ENCODE measurements around the gene ARIH1. TPM values are rescaled to one million over a fixed set of nuclear protein-coding genes. Genes with fewer than 3 reads are reported as not detected.

The ARIH1 gene
- total and polyA plus RNA-seq, 4 donors: 67.6 to 179 (median 108) TPM

DNA sequence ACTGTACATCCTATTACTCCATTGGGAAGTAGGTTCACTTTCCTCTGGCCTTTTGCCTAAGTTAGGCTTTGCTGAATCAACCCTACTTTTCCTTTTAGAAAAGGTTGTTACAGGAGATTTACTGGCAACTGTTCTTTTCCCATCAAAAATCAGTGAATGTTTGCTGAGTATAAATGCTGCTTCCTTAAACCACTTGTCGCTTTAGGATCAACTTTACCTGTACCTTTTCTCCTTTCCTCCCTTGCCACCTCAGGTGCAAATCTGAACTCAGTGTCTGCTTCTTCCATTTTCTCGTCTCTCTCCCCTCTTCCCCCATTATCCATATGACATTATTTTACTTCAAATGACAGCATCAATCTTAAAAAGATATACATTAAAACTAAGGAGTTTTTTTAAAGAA, 110.9 kb downstream of the ARIH1 start:
- DNase-seq (ENCODE audit: low read depth in 4 of 6, low spot score in 6 of 6): no peak
- no peaks in the 10 kb centered on the region for H3K27me3 ChIP-seq (ENCODE audit: control insufficient read depth, insufficient read depth, low read length)
- H3K36me3 ChIP-seq (ENCODE audit: control insufficient read depth, insufficient read depth, low read length): no peaks in the 10 kb centered on the region
- H3K27ac ChIP-seq (ENCODE audit: low read depth, low read length): no peak overlapping the region
- no peaks in the 10 kb centered on the region for H3K9me3 ChIP-seq (ENCODE audit: control insufficient read depth, insufficient read depth, low read length)
- WGBS (ENCODE audit: insufficient coverage): 100% methylated on average over 1 of the region's 2 CpGs
- no peak overlapping the region for H3K4me3 ChIP-seq (ENCODE audit: low read depth, low read length)
- no peaks in the 10 kb centered on the region for H3K4me1 ChIP-seq (ENCODE audit: control insufficient read depth, insufficient read depth, low read length)

DNA sequence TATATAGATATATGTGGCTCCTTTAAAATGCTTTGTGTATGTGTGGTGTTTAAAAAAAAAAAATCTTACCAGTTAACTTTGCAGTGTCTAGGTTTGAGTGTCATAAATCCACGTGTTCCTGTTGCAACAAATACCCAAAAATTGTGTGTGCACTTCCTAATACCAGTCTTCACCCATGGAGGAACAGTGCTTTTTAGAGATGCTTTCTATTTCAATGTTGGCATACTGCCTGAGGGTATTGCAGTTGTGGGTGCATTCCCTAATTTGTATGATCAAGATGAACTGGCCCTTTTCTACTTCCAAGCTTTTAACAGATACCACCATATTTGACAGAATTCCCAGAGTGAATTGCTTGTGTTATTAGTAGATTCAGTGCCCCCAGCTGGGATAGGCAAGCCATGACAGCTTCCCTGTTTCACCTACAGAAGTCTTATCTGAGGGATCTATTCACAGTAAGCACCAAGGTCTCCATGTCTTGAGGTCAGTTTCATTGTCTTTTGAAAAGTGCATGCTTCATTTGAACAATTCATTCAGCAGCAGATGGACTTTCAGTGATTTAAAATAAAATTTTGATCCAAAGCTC, 111.4 kb downstream of the ARIH1 start:
- Histone ChIP-seq H3K4me3 (ENCODE audit: low read depth, low read length) (no peak overlapping the region), H3K4me1 (ENCODE audit: control insufficient read depth, insufficient read depth, low read length) (no peaks in the 10 kb centered on the region), H3K36me3 (ENCODE audit: control insufficient read depth, insufficient read depth, low read length) (no peaks in the 10 kb centered on the region), H3K27ac (ENCODE audit: low read depth, low read length) (no peak overlapping the region), H3K27me3 (ENCODE audit: control insufficient read depth, insufficient read depth, low read length) (no peaks in the 10 kb centered on the region), H3K9me3 (ENCODE audit: control insufficient read depth, insufficient read depth, low read length) (no peaks in the 10 kb centered on the region)
- peak in 3 of 6 donors; percentile 6 to 29 (median 21) for DNase-seq (ENCODE audit: low read depth in 4 of 6, low spot score in 6 of 6)
- WGBS (ENCODE audit: insufficient coverage): no CpG with 5 or more reads among the region's 1 CpG

DNA sequence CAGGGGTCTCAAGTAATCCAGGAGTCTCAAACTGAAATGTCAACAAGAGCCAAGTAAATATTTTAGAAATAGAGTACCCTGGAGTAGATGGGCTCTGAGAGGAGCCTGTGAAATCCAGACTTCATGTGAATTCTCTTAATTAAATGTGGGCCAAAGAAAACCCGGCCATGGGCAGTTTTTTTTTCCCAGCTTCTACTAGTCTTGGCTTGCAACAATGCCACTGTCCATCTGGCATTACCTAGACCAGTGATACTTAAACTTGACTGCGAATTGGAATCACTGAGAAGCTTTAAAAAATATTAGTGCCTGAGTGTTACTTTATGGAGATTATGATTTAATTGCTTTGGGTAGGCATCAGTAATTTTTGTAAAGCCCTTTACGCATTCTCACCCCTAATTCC, 114.0 kb downstream of the ARIH1 start:
- no peaks in the 10 kb centered on the region for H3K4me1 ChIP-seq (ENCODE audit: control insufficient read depth, insufficient read depth, low read length)
- H3K27ac ChIP-seq (ENCODE audit: low read depth, low read length): no peak overlapping the region
- H3K27me3 ChIP-seq (ENCODE audit: control insufficient read depth, insufficient read depth, low read length): no peaks in the 10 kb centered on the region
- no peaks in the 10 kb centered on the region for H3K36me3 ChIP-seq (ENCODE audit: control insufficient read depth, insufficient read depth, low read length)
- 100% methylated on average over 1 of the region's 3 CpGs for WGBS (ENCODE audit: insufficient coverage)
- H3K4me3 ChIP-seq (ENCODE audit: low read depth, low read length): no peak overlapping the region
- no peaks in the 10 kb centered on the region for H3K9me3 ChIP-seq (ENCODE audit: control insufficient read depth, insufficient read depth, low read length)
- no peak for DNase-seq (ENCODE audit: low read depth in 4 of 6, low spot score in 6 of 6)

DNA sequence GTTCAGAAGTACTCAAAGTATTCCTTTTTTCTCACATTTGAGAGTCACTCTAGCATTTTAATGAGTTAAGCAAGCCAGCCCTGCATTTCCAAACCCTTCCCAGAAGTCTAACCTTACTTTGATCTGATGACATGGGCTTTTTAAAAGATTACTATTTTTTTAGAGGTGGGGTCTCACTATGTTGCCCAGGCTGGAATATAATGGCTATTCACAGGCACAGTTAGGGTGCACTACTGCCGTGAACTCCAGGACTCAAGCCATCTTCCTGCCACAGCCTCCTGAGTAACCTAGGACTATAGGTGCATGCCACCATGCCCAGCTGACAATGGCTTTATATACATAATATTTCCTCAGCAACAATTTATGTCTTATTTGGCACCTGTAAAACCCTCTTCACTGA, 116.3 kb downstream of the ARIH1 start:
- no peak for DNase-seq (ENCODE audit: low read depth in 4 of 6, low spot score in 6 of 6)
- H3K27ac ChIP-seq (ENCODE audit: low read depth, low read length): no peak overlapping the region
- H3K27me3 ChIP-seq (ENCODE audit: control insufficient read depth, insufficient read depth, low read length): no peaks in the 10 kb centered on the region
- H3K4me1 ChIP-seq (ENCODE audit: control insufficient read depth, insufficient read depth, low read length): no peaks in the 10 kb centered on the region
- H3K36me3 ChIP-seq (ENCODE audit: control insufficient read depth, insufficient read depth, low read length): no peaks in the 10 kb centered on the region
- no peak overlapping the region for H3K4me3 ChIP-seq (ENCODE audit: low read depth, low read length)
- WGBS (ENCODE audit: insufficient coverage): 90% methylated on average over 1 of the region's 1 CpG
- H3K9me3 ChIP-seq (ENCODE audit: control insufficient read depth, insufficient read depth, low read length): no peaks in the 10 kb centered on the region

DNA sequence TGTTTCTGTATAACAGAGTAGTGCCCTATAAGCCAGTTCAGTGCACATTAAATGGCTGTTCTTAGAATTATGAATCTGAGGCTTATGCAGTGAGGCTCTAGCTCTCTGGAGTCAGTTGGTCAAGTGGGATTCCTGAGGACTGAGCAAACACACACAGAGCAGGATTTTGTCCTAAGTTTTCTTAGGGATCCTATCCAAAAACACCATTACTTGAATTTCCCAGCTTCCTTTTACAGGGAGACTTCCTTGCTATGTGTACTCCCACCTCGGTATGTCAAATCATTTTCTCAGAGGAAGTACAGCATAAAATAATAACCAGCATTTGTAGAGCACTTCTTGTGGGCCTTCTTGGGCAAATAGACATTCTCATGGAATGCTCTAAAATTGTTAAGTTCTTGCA, 117.2 kb downstream of the ARIH1 start:
- Histone ChIP-seq H3K36me3 (ENCODE audit: control insufficient read depth, insufficient read depth, low read length) (no peaks in the 10 kb centered on the region), H3K4me1 (ENCODE audit: control insufficient read depth, insufficient read depth, low read length) (no peaks in the 10 kb centered on the region), H3K4me3 (ENCODE audit: low read depth, low read length) (no peak overlapping the region), H3K27me3 (ENCODE audit: control insufficient read depth, insufficient read depth, low read length) (no peaks in the 10 kb centered on the region), H3K27ac (ENCODE audit: low read depth, low read length) (no peak overlapping the region), H3K9me3 (ENCODE audit: control insufficient read depth, insufficient read depth, low read length) (no peaks in the 10 kb centered on the region)
- DNase-seq (ENCODE audit: low read depth in 4 of 6, low spot score in 6 of 6): no peak
- no CpG with 5 or more reads among the region's 1 CpG for WGBS (ENCODE audit: insufficient coverage)

DNA sequence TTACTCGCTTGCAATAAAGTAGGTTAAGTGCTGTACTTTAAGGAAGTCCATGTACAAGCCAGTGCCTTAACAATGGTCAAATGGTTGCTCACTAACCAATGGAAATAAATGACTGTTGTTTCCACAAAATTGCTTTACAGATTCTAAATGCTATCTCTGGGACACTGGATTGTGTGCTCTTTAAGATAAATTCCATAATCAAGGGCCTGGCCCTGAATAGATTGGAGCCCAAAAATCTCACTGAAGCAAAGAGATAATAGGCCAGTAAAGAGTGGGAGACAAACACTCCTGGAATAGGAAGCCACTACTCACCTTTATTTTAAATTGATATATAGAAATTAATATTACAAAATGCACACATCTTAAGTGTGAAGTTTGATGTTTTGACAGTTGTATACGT, 118.0 kb downstream of the ARIH1 start:
- Histone ChIP-seq H3K9me3 (ENCODE audit: control insufficient read depth, insufficient read depth, low read length) (no peaks in the 10 kb centered on the region), H3K36me3 (ENCODE audit: control insufficient read depth, insufficient read depth, low read length) (no peaks in the 10 kb centered on the region), H3K27ac (ENCODE audit: low read depth, low read length) (no peak overlapping the region), H3K27me3 (ENCODE audit: control insufficient read depth, insufficient read depth, low read length) (no peaks in the 10 kb centered on the region), H3K4me3 (ENCODE audit: low read depth, low read length) (no peak overlapping the region), H3K4me1 (ENCODE audit: control insufficient read depth, insufficient read depth, low read length) (no peaks in the 10 kb centered on the region)
- no CpG with 5 or more reads among the region's 2 CpGs for WGBS (ENCODE audit: insufficient coverage)
- no peak for DNase-seq (ENCODE audit: low read depth in 4 of 6, low spot score in 6 of 6)

DNA sequence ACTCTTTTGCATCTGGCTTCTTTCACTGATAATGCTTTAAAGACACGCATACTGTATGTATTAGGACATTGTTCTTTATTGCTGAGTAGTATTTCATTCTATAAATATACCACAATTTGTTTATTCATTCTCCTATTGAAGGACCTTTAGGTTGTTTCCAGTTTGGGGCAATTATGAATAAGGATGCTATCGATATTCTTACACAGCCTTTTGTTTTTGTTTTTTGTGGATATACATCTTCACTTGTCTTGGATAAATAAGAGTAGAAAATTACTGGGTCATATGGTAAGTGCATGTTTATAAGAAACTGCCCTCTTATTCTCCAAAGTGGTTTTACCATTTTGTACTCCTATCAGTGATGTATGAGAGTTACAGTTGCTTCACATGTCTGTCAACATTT, 118.5 kb downstream of the ARIH1 start:
- H3K4me3 ChIP-seq (ENCODE audit: low read depth, low read length): no peak overlapping the region
- no CpG with 5 or more reads among the region's 2 CpGs for WGBS (ENCODE audit: insufficient coverage)
- no peaks in the 10 kb centered on the region for H3K27me3 ChIP-seq (ENCODE audit: control insufficient read depth, insufficient read depth, low read length)
- H3K4me1 ChIP-seq (ENCODE audit: control insufficient read depth, insufficient read depth, low read length): no peaks in the 10 kb centered on the region
- H3K36me3 ChIP-seq (ENCODE audit: control insufficient read depth, insufficient read depth, low read length): no peaks in the 10 kb centered on the region
- H3K9me3 ChIP-seq (ENCODE audit: control insufficient read depth, insufficient read depth, low read length): no peaks in the 10 kb centered on the region
- no peak overlapping the region for H3K27ac ChIP-seq (ENCODE audit: low read depth, low read length)
- DNase-seq (ENCODE audit: low read depth in 4 of 6, low spot score in 6 of 6): no peak

DNA sequence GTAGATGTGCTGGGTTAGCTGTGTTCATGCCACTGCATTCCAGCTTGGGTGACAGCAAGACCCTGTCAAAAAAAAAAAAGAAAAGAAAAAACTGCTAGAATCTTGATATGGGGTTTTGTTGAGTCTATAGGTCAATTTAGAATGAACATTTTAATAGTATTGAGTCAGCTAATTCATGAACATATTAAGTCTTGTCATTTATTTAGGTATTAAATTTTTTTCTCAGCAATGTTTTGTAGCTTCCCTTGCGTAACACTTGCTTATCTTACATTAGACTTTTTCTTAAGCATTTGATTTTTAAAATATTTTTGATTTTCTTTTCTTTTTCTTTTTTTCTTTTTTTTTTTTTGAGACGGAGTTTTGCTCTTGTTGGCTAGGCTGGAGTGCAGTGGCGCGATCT, 119.7 kb downstream of the ARIH1 start:
- H3K36me3 ChIP-seq (ENCODE audit: control insufficient read depth, insufficient read depth, low read length): no peaks in the 10 kb centered on the region
- 100% methylated on average over 2 of the region's 4 CpGs for WGBS (ENCODE audit: insufficient coverage)
- no peaks in the 10 kb centered on the region for H3K9me3 ChIP-seq (ENCODE audit: control insufficient read depth, insufficient read depth, low read length)
- no peaks in the 10 kb centered on the region for H3K27me3 ChIP-seq (ENCODE audit: control insufficient read depth, insufficient read depth, low read length)
- no peak overlapping the region for H3K4me3 ChIP-seq (ENCODE audit: low read depth, low read length)
- no peak for DNase-seq (ENCODE audit: low read depth in 4 of 6, low spot score in 6 of 6)
- no peak overlapping the region for H3K27ac ChIP-seq (ENCODE audit: low read depth, low read length)
- no peaks in the 10 kb centered on the region for H3K4me1 ChIP-seq (ENCODE audit: control insufficient read depth, insufficient read depth, low read length)

DNA sequence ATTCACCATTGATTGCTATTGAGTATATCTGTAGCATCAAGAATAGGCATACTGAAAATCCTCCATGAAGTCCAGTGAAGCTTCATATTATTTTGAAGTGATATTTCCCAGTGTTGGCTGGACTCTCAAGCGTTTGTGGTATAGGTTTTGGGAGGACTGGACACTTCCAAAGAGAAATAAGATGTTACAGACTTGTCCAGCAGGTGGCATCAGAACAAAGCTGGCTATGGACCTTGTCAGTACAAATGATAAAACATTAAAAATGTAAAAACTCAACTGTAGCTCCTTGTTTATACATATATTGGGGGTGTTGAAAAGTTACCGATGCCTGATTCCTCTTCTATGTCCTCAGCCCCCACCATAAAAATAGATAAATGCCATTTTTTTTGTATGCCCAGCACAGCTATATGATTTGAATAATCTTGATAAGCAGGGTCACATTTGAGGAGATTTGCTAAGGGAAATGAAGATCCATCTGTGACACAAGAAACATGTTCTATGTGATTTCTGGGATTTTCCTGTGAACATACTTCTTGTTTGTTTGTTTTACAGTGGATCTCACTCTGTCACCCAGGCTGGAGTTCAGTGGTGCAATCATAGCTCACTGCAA, 125.8 kb downstream of the ARIH1 start:
- H3K27ac ChIP-seq (ENCODE audit: low read depth, low read length): no peak overlapping the region
- H3K9me3 ChIP-seq (ENCODE audit: control insufficient read depth, insufficient read depth, low read length): no peaks in the 10 kb centered on the region
- DNase-seq (ENCODE audit: low read depth in 4 of 6, low spot score in 6 of 6): peak in 5 of 6 donors; percentile 33 to 84 (median 53)
- no peak overlapping the region for H3K4me3 ChIP-seq (ENCODE audit: low read depth, low read length)
- no peaks in the 10 kb centered on the region for H3K36me3 ChIP-seq (ENCODE audit: control insufficient read depth, insufficient read depth, low read length)
- no CpG with 5 or more reads among the region's 2 CpGs for WGBS (ENCODE audit: insufficient coverage)
- H3K4me1 ChIP-seq (ENCODE audit: control insufficient read depth, insufficient read depth, low read length): no peaks in the 10 kb centered on the region
- no peaks in the 10 kb centered on the region for H3K27me3 ChIP-seq (ENCODE audit: control insufficient read depth, insufficient read depth, low read length)

DNA sequence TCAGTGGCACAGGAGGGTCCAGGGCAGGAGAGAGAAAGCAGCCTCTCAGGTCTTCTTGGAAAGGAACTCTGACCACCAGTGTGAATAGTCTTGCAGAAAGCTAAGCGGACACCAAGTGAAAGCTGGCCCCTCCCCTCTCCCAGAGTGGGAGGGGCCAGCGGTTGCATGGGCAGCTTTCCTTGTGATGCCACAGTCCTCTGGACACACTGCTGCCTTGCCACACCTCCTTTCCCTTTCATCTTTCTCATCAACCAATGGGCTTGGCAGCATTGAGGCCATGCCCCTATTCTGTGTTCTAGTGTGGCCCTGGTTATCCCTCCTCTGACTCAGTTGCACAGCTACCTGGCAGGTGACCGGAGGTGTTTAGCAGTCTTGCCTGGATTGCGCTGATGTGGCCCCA, 130.7 kb downstream of the ARIH1 start:
- Histone ChIP-seq H3K4me1 (ENCODE audit: control insufficient read depth, insufficient read depth, low read length) (no peaks in the 10 kb centered on the region), H3K4me3 (ENCODE audit: low read depth, low read length) (no peak overlapping the region), H3K9me3 (ENCODE audit: control insufficient read depth, insufficient read depth, low read length) (no peaks in the 10 kb centered on the region), H3K27me3 (ENCODE audit: control insufficient read depth, insufficient read depth, low read length) (no peaks in the 10 kb centered on the region), H3K36me3 (ENCODE audit: control insufficient read depth, insufficient read depth, low read length) (peaks cover 9% of the 10 kb centered on the region), H3K27ac (ENCODE audit: low read depth, low read length) (no peak overlapping the region)
- DNase-seq (ENCODE audit: low read depth in 4 of 6, low spot score in 6 of 6): no peak
- 73% methylated on average over 4 of the region's 4 CpGs for WGBS (ENCODE audit: insufficient coverage)
